Suppressor macrophage treated with lipopolysaccharide for 1 hour (primary cell): ENCODE measurements around the gene SH2D3A.
A peak's percentile ranks its signal among the peaks of the same experiment; 100 is the strongest.
"Not testable (repeated sequence)": the region's sequence is repeated elsewhere in the genome, so short reads cannot be mapped to it uniquely, and the experiment has no call there.

Source experiments
- DNase-seq, 3 donors: peaks; one replicate each; pipeline ENCODE4 v3.0.0-alpha.2; 2020 to 2022

Gene SH2D3A

DNA sequence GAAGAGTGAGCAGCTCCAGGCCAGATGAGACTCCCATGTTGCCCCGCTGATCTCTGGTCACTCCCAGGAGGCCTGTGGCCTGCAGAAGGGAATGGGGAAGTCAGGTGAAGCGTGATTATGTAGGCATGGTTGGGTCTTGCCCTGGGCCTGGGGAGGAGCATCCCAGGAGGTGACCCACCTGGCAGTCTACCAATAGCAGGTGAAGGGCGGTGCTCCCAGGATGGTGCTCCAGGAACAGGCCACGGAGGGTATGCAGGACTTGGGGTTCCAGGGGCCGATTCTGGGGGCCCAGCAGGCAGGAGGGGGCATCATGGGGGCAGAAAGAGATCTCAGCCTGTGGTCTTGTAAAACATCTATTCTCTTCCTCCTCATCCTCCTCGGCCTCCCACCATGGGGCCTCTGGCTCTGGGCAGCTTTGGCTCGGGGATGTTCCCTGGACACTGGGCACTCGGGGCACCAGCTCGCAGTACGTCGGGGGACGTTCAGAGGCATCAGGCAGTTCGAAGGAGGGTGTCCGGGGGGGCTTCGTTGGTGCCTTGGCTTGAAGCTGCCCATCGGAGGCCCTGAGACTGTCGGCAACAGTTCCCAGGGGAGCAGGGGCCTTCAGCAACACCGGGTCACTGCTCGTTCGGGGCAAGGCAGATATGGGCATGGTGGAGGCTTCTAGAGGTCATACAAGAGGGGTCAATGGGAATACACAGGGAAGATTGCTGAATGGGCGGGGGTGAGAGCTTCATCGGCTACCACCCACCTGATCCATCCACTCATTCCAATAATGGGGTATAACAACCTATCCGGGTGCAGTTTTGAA lies 12.4 kb downstream of the SH2D3A start:
- no peak for DNase-seq

DNA sequence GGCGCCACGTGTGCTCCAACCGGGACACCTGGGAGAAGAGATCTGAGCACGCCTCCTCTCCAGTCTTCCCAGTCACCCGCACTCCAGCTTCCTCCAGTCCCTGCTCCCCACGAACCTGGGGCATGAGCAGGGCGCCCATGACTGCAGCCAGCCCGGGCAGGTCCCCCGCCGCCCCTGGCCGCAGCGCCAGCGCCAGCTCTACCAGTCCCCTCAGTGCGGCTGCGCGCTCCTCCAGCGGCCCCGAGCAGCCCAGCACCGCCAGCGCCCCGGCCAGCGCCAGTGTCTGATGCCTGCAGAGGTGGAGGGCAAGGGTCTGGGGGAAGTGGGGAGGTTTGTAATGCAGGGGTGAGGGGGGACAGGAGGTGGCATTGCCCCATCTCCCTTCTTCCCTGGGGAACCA lies 13.1 kb downstream of the SH2D3A start:
- DNase-seq, result no peak

DNA sequence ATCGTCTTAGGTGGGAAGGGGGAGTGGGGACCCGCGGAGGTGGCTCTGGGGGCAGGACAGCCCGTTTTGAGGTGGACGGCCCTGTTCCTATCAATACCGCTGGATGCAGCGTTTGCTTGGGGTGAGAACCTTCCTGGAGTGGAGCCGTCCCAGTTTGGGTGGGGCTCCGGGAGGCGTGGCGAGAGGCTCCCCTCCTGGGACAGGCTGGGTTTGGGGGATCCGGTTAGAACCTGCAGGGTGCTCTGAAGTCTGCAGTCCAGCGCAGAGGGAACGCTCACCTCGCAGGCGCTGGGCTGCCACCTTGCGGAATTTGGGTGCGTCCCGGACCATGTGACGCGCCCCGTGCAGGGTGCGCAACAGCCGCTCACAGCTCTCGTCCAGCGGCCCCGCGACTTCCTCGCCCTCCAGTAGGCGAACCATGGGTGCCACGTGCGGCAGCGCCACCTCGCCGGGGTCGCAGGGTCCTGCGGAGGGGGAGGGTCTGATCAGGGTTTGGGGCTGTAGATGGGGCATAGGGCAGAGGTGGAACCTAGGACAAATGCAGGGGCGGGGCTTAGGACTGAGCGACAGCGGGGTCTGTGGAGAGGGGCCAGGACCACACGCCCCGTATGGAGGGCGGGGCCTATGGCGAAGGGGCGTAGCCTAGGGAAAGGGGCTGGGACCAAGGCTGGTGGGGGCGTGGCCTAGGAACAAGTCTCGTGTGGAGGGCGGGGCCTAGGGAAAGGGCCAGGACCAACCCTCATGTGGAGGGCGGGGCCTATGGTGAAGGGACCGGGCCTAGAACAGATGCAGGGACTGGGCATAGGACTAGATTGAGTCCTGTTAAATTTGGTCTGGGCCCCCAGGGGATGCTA lies 13.8 kb downstream of the SH2D3A start:
- peak; percentile 87 to 95 (median 91) for DNase-seq

DNA sequence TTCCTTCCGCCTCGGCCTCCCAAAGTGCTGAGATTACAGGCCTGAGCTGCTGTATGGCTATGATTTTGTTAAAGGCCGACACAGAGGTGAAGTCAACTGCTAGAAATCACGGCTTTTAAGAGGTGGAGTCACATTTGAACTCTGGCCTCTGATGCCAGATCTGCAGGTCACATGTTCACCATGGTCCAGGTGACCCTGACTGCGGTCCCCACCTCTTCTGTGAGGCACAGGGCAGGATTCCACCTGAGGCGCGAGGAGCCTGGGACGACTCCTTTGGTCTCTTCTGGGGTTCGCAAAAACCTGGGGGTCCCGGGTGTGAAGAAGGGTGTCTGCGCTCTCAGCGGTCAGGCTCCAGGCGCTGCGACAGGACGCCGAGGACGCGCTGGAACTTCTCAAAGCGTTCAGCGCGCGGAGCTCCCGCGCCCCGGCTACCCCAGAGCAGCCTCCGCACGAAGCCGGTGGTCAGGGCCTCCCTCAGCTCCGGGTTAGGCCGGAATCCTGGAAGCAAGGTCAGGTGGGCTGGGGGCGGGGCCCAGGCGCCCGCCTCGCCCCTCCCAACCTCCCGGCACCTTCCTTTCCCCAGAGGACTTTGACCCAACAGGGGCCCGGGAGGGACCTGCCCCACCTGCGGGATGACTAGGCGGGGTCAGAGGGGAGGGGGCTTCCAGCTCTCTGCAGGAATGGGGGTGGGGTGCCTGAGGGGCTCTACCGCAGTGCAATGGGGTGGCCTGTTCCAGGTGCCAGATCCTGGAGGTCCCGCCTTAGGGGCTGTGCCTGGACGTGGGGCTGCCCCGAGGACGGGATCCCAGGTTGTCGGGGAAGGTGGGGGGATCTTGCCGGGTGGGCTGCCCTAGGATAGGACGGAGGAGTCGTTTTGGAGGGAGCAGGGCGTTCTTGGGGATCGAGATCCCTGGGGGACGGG lies 14.7 kb downstream of the SH2D3A start:
- DNase-seq, result peak in 1 of 3 donors; percentile 27

DNA sequence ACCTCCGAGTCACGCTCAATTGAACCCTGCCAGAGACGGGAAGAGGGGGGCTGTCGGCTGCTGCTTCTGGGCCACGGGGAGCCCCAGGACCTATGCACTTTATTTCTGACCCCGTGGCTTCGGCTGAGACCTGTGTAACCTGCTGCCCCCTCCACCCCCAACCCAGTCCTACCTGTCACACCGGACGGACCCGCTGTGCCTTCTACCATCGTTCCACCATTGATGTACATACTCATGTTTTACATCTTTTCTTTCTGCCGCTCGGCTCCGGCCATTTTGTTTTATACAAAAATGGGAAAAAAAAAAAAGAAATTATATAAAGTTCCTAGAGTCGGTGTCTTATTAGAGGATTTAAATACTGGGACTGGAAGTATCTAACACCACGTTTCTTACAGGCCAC lies 16.0 kb downstream of the SH2D3A start:
- no peak for DNase-seq

DNA sequence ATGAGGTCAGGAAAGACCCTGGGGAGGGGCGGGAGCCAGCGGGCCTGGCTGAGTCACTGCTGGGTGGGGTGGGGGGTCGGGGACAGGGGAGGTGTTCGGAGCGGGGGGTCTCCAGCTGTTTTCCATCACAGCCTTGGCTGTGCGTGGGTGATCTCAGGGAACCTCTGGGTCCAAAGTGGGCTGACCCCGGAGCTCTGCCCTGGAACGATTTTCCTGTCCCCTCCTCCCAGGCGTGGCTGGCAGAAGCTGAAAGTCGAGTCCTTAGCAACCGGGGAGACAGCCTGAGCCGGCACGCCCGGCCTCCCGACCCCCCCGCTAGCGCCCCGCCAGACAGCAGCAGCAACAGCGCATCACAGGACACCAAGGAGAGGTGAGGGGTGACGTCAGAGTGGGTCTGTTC lies 17.2 kb downstream of the SH2D3A start:
- no peak for DNase-seq

DNA sequence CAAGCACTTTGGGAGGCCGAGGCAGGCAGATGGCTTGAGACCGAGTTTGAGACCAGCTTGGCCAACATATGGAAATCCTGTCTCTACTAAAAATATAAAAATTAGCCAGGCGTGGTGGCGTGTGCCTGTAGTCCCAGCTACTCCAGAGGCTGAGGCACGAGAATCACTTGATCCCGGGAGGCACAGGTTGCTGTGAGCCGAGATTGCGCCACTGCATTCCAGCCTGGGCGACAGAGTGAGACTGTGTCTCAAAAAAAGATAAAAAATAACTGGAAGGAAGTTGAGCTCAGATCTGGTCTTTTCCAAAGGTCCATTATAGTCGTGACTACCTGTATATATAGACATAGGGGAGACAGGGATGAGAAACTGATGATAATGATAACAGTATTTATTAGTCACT lies 18.7 kb downstream of the SH2D3A start:
- DNase-seq, result not testable (repeated sequence)

DNA sequence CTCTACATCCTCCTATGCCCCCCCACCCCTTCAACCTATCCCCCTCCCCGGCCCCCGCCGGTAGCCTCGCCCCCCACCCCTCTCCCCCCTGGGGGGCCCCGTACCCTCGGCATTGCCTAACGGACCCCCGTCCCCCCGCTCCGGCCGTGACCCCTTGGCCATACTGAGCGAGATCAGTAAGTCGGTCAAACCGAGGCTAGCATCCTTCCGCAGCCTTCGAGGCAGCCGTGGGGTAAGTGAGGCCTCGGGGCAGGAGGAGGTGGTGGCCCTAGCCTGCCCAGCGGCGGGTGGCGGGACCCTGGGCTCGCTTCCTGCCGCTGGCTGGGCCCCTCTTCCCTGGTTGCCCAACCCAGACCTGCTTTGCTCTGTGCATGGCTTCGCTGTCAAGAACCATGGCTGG lies 21.3 kb downstream of the SH2D3A start:
- no peak for DNase-seq

DNA sequence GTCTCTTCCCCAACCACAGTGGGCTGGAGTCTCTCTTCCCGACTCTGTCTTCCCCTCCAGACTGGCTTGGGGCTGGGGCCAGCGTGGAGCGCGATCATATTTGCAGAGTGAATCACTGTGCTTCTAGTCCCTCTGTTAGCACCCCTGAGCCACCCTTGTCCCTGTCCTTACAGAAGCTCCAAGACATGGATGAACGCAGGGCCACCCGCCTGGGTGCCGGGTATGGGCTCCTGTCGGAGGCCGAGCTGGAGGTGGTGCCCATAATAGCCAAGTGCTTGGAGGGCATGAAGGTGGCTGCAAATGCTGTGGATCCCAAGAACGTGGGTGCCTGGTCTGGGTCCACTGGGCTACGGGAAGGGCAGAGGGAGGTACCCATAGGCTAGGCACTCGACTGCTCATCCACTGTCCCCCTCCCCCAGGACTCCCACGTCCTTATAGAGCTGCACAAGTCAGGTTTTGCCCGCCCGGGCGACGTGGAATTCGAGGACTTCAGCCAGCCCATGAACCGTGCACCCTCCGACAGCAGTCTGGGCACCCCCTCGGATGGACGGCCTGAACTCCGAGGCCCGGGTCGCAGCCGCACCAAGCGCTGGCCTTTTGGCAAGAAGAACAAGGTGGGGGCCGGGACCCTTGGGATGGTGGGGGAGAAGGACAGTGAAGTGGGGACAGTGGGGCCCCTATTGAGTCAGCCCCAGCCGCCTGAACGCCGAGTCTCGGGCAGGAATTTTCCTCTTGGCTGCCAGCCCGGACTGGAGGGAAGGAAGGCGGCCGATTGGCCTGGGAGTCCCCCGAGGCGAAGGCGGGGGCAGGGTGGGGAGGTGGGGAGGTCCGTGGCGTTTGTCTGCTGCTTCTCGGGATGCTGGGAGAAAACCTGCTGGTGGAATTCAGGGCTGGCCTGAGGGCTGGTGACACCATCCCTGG lies 22.6 kb downstream of the SH2D3A start:
- no peak for DNase-seq

DNA sequence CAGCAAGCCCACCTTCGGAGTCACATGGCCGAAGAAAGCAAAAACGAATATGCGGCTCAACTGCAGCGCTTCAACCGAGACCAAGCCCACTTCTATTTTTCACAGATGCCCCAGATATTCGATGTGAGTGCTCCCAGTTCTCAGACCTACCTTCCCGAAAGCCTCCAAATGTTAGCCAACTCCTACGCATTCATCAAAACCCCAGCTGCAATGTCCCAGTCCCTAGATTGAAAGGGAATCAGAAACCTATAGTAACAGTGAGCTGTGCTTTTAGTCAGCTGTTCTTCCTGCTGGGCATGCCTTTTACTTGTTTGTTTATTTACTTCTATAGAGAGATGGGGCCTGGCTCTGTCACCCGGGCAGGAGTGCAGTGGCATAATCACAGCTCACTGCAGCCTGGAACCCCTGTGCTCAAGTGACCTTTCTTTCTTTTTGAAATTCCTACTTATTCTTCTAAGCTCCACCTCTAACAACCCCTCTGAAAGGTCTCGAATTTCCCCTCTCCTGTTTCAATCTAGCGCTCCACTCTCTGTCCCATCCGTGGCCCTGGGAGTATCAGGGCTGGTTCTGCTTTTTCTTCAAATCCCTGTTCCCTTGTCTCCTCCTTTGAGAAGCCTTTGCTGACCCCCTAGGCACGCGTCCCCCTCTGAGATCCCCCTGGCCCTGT lies 23.4 kb downstream of the SH2D3A start:
- no peak for DNase-seq

DNA sequence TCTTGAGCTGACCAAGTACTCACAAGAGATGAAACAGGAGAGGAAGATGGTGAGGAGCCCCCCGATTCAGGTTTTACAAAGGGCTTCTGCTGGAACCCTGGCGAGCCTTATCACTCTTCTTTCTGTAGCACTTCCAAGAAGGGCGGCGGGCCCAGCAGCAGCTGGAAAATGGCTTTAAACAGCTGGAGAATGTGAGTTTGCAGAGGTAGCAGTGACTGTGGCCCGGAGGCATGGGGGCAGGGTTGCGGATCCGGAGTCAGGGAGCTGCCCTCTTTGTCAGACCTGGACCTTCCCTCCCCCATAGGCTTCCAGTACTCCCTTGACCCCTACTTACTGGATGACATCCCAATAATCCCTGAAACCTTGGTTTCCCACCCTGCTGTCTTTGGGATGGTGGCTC lies 24.2 kb downstream of the SH2D3A start:
- no peak for DNase-seq

DNA sequence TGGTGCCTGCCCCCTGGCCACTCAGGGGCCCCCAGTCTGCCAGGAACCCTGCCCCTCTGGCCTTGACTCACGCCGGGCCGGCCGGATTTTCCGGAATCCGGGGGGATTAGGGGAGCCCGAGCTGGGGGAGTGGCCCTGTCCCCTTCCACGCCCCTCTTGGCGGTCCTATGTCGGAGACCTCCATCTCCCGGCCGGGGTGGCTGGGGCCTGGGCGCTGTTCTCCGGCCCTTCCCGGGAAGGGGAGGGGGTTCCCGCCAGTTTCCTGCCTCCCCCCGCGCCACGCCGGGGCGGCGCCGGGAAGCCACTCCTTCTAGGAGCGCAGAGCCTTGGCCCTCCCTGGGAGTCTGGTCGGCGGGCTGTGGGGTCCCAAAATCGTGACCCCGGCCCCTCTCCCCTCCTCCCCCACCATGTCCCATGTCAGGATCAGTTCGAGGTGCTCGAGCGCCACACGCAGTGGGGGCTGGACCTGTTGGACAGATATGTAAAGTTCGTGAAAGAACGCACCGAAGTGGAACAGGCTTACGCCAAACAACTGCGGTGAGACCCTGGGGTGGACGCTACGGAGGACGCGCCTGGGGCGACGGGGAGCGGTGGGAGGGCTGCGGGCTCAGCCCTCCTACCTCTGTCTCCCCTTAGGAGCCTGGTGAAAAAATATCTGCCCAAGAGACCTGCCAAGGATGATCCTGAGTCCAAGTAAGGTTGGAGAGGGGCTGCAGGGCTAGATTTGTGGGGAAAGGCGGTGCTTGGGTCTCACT lies 26.5 kb downstream of the SH2D3A start:
- DNase-seq, result peak; percentile 82 to 93 (median 92)

DNA sequence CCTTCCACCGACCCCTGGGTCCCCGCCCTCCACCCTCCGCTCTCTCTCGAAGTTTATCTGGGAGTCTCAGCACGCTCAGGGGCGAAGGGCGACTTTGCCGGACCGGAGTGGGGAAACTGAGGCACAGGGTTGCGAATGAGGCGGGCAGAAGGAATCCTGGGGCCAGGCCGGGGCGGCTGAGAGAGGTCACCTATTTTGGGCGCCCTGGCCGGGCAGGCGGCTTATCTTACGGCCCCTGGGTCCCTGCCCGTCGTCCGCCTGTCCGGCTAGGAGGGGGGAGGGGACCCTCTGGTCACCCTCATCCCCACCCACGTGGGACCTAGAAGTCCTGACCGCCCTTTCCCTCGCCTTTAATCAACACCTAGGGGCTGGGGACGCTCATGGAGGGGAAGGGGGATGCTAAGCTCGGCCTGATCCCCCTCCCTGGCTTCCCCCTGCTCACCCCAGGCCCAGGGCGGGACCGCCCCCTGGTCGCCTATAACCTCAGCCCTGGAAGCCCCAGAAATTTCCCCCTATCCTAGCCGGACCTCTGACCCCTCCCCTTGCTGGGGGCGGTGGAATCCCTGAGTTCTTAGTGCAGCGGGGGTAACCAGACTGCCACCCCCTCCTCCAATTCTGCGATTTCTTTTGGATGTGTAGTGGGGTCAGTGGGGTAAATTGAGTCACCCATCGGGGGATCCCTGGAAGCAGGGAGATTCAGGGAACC lies 27.2 kb downstream of the SH2D3A start:
- DNase-seq, result peak; percentile 89 to 96 (median 94)

DNA sequence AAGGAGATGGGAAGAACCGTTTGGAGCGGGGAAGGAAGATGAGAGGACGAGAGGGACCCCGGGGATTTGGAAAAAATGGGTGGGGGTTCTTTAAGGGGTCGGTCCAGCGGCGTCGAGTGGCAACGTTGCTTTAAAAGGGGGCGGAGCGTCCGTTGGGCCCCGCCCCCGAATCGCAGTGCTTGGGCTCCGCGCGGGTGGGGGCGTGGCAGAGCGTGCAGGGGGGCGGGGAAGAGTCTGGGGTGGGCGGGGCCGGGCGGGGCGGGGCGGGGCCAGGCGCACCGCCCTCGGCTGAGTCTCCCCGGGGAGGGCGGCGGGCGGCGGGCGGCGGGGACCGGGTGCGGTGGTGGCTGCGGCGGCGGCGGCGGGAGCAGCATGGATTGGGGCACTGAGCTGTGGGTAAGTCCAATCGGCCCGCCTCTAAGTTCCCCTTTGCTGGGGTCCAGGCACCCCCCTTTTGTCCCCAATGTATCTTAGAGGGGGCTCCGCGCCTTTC lies 27.8 kb downstream of the SH2D3A start, which contains the start of gene TRIP10:
Gene TRIP10 (plus strand): TSS at position 291 of the 493 bp plus-strand sequence. CDS start 82 bp downstream, at position 373.
- DNase-seq, result peak; percentile 90 to 97 (median 93)

DNA sequence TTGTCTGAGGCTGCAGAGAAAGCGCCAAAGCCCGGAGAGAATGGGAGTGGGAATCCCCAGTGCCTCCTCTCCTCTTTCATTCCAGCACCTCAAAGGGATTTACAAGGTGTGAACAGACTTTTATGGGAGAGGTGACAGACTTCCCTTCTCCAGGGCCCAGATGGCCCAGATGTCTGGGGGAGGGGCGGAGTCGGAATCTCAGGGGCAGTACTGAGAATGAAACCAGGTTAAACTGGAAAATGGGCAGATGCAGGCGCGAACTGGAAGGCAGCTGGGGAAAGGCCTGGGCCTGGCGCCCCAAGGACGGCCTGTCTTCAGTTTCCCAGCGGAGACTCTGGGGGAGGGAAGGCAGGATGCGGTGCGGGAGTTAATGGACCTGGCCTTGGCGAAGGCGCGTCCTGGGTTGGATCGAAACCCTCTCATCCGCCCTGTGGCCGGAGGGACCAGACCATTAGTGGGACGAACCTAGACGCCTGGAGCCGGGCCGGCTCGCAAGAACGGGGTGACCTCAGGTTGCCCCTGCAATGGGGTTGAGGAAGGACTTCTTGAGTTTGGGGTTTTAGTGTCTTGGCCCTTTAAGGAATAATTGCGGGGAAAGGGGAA lies 28.3 kb downstream of the SH2D3A start:
- no peak for DNase-seq

DNA sequence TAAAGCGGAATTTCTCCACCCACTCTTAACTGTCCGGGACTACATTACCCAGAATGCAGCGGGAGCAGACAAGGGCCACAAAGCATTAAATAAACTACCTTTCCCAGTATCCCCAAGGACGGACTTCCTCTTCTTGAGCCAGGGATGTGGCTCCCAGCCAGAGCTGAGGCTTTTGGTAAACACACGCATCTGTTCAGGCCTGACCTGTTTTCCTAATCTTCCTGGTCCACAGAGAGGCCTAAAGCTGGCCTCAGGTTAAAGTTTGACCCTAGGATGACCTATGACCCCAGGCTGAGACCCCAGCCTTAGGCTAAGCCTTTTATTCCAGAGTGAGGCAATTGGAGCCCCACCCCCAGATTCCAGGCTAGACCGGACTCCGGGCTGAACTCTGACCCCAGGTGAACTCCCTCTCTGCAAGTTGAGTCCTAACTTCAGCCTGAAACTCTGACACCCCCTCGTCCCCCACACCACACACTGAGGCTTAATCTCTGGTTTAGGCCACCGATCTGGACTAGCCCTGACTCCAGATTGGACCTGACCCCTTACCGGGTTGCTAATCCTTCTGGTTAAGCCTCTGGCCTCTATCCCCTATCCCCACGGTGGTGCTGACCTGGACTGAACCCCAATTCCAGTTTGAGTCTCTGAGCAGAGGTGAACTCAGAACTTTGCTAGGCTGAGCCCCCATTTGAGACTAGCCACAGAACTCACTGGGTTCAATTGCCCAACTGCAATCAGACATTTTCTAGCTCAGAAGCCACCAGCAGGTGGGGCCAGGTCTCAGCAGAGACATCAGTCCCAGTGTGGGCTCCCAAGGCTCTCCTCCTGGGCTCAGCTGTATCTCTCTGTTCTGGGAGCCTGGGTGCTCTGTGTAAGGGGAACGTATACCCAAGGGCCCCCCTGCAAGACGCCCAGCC lies 29.1 kb downstream of the SH2D3A start:
- DNase-seq, result peak; percentile 82 to 87 (median 82)

DNA sequence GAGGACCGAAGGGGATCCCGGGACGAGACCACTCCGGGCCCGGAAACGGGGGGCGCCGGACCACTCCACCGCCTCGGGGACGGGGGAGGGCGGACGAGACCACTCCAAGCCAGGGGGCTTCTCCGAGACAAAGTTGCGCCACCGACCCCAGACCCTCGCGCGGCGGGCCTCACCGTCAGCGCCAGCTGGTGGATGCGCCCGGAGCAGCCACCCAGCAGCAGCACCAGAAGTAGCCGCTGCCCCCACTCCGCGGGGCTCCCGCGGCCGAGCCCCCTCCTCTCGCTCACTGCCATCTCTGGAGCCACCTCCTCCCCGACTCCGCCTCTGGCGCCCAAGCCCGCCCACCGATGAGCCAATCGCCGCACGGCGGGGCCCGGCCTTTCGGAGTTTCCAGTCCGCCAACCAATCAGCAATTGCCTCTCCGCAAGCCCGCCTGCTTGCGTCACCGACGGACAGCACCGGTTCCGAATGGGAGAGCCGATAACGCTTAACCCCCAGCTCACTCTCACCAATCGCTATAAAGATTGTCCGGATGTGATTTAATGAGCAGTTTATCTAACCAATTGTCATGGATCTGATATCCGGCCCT lies 29.9 kb downstream of the SH2D3A start, which contains the start of gene GPR108:
Gene GPR108 (minus strand): TSS at position 297 of the 589 bp plus-strand sequence. CDS start 4 bp downstream, at position 293.
- DNase-seq, result peak; percentile 99 to 100 (median 100)
